ENCODE results near the gene FAM237A.

The FAM237A gene

GRCh38 chr2:206642075-206643025, at the start of gene FAM237A:
TSS of gene FAM237A (plus strand) at chr2:206642487. CDS start at chr2:206644237, 1,750 bp downstream.
- DNase-seq: no peak

- no peak for DNase-seq
Measured at GRCh38 chr2:206597717-206598218, 44.5 kb upstream of the FAM237A start.

GRCh38 chr2:206603243-206603642, 39.0 kb upstream of the FAM237A start:
- no peak for DNase-seq

GRCh38 chr2:206610451-206610850, 31.8 kb upstream of the FAM237A start:
- no peak for DNase-seq

GRCh38 chr2:206611191-206611590, 31.1 kb upstream of the FAM237A start:
- no peak for DNase-seq

- no peak for DNase-seq
Measured at GRCh38 chr2:206611736-206612135, 30.6 kb upstream of the FAM237A start.

- no peak for DNase-seq
Measured at GRCh38 chr2:206614811-206615210, 27.5 kb upstream of the FAM237A start.

- no peak for DNase-seq
Measured at GRCh38 chr2:206615417-206616089, 26.7 kb upstream of the FAM237A start.

- no peak for DNase-seq
Measured at GRCh38 chr2:206616151-206616550, 26.1 kb upstream of the FAM237A start.

GRCh38 chr2:206619011-206619410, 23.3 kb upstream of the FAM237A start:
- no peak for DNase-seq

- DNase-seq: no peak
Measured at GRCh38 chr2:206626108-206626507, 16.2 kb upstream of the FAM237A start.

GRCh38 chr2:206627632-206628031, 14.7 kb upstream of the FAM237A start:
- DNase-seq: no peak

- DNase-seq: no peak
Measured at GRCh38 chr2:206631340-206631739, 10.9 kb upstream of the FAM237A start.

GRCh38 chr2:206635015-206635414, 7.3 kb upstream of the FAM237A start:
- no peak for DNase-seq

- DNase-seq: no peak
Measured at GRCh38 chr2:206639636-206640035, 2.7 kb upstream of the FAM237A start.

GRCh38 chr2:206641226-206641625, 1.1 kb upstream of the FAM237A start:
- no peak for DNase-seq

- DNase-seq: no peak
Measured at GRCh38 chr2:206647985-206648384, 5.7 kb downstream of the FAM237A start.

GRCh38 chr2:206657087-206657486, 14.8 kb downstream of the FAM237A start:
- no peak for DNase-seq

GRCh38 chr2:206665251-206665650, 23.0 kb downstream of the FAM237A start:
- no peak for DNase-seq

GRCh38 chr2:206670531-206671319, 28.4 kb downstream of the FAM237A start:
- no peak for DNase-seq

GRCh38 chr2:206683546-206683945, 41.3 kb downstream of the FAM237A start:
- no peak for DNase-seq

- DNase-seq: no peak
Measured at GRCh38 chr2:206688453-206688852, 46.2 kb downstream of the FAM237A start.

- DNase-seq: no peak
Measured at GRCh38 chr2:206688990-206689389, 46.7 kb downstream of the FAM237A start.
